ENCODE data around the gene YES1. TPM values are rescaled to one million over a fixed set of nuclear protein-coding genes. Genes with fewer than 3 reads are reported as not detected.
"Not testable (repeated sequence)": the region's sequence is repeated elsewhere in the genome, so short reads cannot be mapped to it uniquely, and the experiment has no call there.

YES1 gene
- total RNA-seq, 2 experiments from 2014 or later: 13.1 to 14.2 TPM

GRCh38 chr18:784470-785172, 27.4 kb downstream of the YES1 start:
- Mint-ChIP-seq H3K27me3 (no peaks in the 10 kb centered on the region), H3K9me3 (ENCODE audit: low read depth) (no peaks in the 10 kb centered on the region), H3K4me1 (peaks cover 44% of the 10 kb centered on the region), H3K4me3 (no peak overlapping the region), H3K36me3 (ENCODE audit: low read depth) (peaks cover 4% of the 10 kb centered on the region), H3K27ac (no peak overlapping the region)
- intact Hi-C loops (cut with DNase I, micrococcal nuclease): no loop called here
- CTCF ChIA-PET: interaction anchor here (0.6 to 1.0 kb wide), 4 partner anchors 12 to 369 kb away, joined by 3 to 5 read pairs (median 4); no protein-coding TSS in a partner anchor
- ATAC-seq (no peak), DNase-seq (no peak)
- POLR2A ChIA-PET: no interaction called here

GRCh38 chr18:778194-778927, 33.7 kb downstream of the YES1 start:
- Mint-ChIP-seq H3K9me3 (ENCODE audit: low read depth) (no peaks in the 10 kb centered on the region), H3K27me3 (no peaks in the 10 kb centered on the region), H3K36me3 (ENCODE audit: low read depth) (peaks cover 14% of the 10 kb centered on the region), H3K4me1 (peaks cover 29% of the 10 kb centered on the region), H3K4me3 (no peak overlapping the region), H3K27ac (no peak overlapping the region)
- DNase-seq: no peak
- intact Hi-C loops (cut with DNase I, micrococcal nuclease): no loop called here
- ChIA-PET POLR2A (no interaction called here), CTCF (interaction anchor here (0.9 kb wide), 1 partner anchor 52 kb away, joined by 3 read pairs; no protein-coding TSS in a partner anchor)
- ATAC-seq: no peak

DNA sequence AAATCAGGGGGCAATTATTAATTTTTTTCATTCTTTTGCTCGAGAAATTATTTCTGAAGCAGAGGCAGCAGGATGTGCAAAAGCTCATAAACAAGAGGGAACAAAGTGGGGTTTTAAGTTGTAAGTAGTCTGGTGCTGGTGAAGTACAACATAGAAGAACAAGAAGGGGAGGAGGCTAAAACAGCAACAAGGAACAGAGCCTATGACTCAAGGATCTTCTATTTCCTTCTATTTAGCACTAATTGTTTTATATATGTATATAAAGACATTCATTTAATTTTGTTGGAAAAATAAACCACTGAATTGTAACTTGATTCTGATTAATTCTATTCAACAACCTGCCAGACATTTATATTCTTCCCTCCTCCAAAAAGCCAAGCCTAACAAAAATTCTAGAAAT, 35.0 kb downstream of the YES1 start:
- H3K4me1 Mint-ChIP-seq: peaks cover 29% of the 10 kb centered on the region
- POLR2A ChIA-PET: no interaction called here
- no peaks in the 10 kb centered on the region for H3K9me3 Mint-ChIP-seq (ENCODE audit: low read depth)
- no peak for DNase-seq
- intact Hi-C loops (cut with DNase I, micrococcal nuclease): no loop called here
- H3K27ac Mint-ChIP-seq: peak overlapping the region; percentile 31
- CTCF ChIA-PET: interaction anchor here (0.6 to 1.5 kb wide), 2 partner anchors 13 to 62 kb away, joined by 4 to 6 read pairs; no protein-coding TSS in a partner anchor
- ATAC-seq: no peak
- H3K36me3 Mint-ChIP-seq (ENCODE audit: low read depth): peaks cover 12% of the 10 kb centered on the region
- H3K27me3 Mint-ChIP-seq: no peaks in the 10 kb centered on the region
- H3K4me3 Mint-ChIP-seq: no peak overlapping the region

DNA sequence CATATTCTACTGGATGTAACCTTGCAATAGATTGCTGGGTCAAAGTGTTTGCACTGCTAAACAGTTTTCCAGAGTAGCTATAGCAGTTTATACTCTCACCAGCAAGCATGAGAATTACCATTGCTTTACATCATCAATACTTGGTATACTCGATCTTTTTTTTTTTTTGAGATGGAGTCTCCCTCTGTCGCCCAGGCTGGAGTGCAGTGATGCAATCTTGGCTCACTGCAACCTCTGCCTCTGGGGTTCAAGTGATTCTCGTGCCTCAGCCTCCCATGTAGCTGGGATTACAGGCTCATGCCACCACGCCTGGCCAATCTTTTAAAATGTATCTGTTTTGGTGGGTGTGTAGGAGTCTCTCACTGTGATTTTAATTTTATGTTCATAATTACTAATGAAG, 36.0 kb downstream of the YES1 start:
- H3K27ac Mint-ChIP-seq; POLR2A ChIA-PET; DNase-seq; H3K9me3 Mint-ChIP-seq (ENCODE audit: low read depth); H3K27me3 Mint-ChIP-seq; H3K4me3 Mint-ChIP-seq; ATAC-seq; intact Hi-C loops (cut with DNase I, micrococcal nuclease): not testable (repeated sequence)
- CTCF ChIA-PET: interaction anchor here (1.9 kb wide), 1 partner anchor 54 kb away, joined by 4 read pairs; no protein-coding TSS in a partner anchor
- H3K36me3 Mint-ChIP-seq (ENCODE audit: low read depth): peaks cover 11% of the 10 kb centered on the region
- peaks cover 25% of the 10 kb centered on the region for H3K4me1 Mint-ChIP-seq

DNA sequence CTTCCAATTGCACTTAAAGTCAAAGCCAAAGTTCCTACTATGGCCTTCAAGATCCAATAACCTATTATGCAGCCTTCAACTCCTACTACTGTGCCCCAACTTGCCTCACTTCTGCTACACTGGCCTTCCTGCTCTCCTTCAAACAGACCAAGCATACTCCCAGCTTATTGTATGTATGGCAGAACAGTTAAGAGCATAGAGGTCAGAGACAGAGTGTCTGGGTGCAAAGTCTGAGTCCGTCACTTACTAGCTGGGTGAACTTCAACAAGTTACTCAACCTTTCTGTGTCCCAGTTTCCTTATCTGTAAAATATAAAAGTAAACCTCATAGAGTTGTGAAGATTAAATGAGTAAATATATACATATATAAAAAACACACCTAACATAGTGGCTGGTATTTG, 37.2 kb downstream of the YES1 start:
- H3K4me1 Mint-ChIP-seq: peaks cover 24% of the 10 kb centered on the region
- POLR2A ChIA-PET: no interaction called here
- no peaks in the 10 kb centered on the region for H3K27me3 Mint-ChIP-seq
- CTCF ChIA-PET: interaction anchor here (1.9 kb wide), 1 partner anchor 56 kb away, joined by 4 read pairs; no protein-coding TSS in a partner anchor
- intact Hi-C loops (cut with DNase I, micrococcal nuclease): no loop called here
- H3K27ac Mint-ChIP-seq: no peak overlapping the region
- ATAC-seq (no peak), DNase-seq (no peak)
- H3K4me3 Mint-ChIP-seq: no peak overlapping the region
- peaks cover 13% of the 10 kb centered on the region for H3K36me3 Mint-ChIP-seq (ENCODE audit: low read depth)
- H3K9me3 Mint-ChIP-seq (ENCODE audit: low read depth): no peaks in the 10 kb centered on the region

DNA sequence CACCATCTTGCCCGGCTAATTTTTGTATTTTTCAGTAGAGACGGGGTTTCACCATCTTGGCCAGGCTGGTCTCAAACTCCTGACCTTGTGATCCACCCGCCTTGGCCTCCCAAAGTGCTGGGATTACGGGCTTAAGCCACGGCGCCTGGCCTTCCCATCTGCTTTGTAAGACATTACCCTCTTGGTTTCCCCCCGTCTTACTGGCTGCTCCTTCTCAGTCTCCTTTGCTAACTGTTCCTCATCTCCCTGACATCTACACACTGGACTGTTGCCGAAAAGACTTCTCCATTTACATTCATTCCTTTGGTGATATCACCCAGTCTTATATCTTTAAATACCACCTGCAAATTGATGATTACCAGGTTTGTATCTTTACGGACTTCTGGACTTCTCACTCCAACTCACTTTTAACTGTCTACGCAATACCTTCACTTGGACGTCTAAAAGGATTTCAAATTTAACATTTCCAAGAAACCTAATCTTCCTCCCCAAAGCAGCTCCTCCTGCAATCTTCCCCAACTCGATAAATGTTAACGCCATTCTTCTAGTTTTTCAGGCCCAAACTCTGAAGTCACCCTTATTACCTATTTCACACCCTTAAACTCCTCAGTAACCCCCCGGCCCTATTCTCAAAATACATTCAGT, 37.9 kb downstream of the YES1 start:
- ChIA-PET CTCF (interaction anchor here (1.9 kb wide), 1 partner anchor 56 kb away, joined by 4 read pairs; no protein-coding TSS in a partner anchor), POLR2A (no interaction called here)
- Mint-ChIP-seq H3K27me3 (no peaks in the 10 kb centered on the region), H3K36me3 (ENCODE audit: low read depth) (peaks cover 13% of the 10 kb centered on the region), H3K9me3 (ENCODE audit: low read depth) (no peaks in the 10 kb centered on the region), H3K27ac (no peak overlapping the region), H3K4me3 (no peak overlapping the region), H3K4me1 (peaks cover 22% of the 10 kb centered on the region)
- intact Hi-C loops (cut with DNase I, micrococcal nuclease): no loop called here
- no peak for DNase-seq
- ATAC-seq: no peak

DNA sequence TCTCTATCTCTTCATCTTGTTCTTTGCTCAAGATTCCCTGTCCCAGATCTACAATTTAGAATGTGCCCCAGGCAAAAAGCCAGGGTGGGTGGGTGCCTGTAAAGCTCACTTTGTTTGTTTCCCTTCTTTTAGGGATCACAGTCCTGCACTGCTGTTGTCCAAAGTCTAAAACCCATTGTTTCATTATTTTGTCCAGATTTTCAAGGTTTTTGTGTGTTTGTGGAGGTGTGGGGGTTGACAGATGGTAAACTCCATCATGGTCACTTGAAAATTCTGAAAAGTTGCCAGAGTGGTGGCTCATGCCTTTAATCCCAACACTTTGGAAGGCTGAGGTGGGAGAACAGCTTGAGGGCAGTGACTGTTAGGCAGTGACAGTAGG, 41.5 kb downstream of the YES1 start:
- Mint-ChIP-seq H3K9me3 (ENCODE audit: low read depth) (no peaks in the 10 kb centered on the region), H3K4me1 (peaks cover 13% of the 10 kb centered on the region), H3K27ac (no peak overlapping the region), H3K27me3 (no peaks in the 10 kb centered on the region), H3K36me3 (ENCODE audit: low read depth) (peaks cover 7% of the 10 kb centered on the region), H3K4me3 (no peak overlapping the region)
- ATAC-seq (no peak), DNase-seq (no peak)
- intact Hi-C loops (cut with DNase I, micrococcal nuclease): no loop called here
- CTCF ChIA-PET: no interaction called here
- POLR2A ChIA-PET: no interaction called here

- Mint-ChIP-seq H3K27ac (no peak overlapping the region), H3K4me1 (peaks cover 11% of the 10 kb centered on the region), H3K27me3 (no peaks in the 10 kb centered on the region), H3K36me3 (ENCODE audit: low read depth) (peaks cover 5% of the 10 kb centered on the region), H3K4me3 (no peak overlapping the region), H3K9me3 (ENCODE audit: low read depth) (no peaks in the 10 kb centered on the region)
- no peak for DNase-seq
- ChIA-PET CTCF (interaction anchor here (1.5 kb wide), 1 partner anchor 63 kb away, joined by 3 read pairs; no protein-coding TSS in a partner anchor), POLR2A (no interaction called here)
- ATAC-seq: no peak
- intact Hi-C loops (cut with DNase I, micrococcal nuclease): no loop called here
Measured at GRCh38 chr18:767961-768360, 44.1 kb downstream of the YES1 start.

DNA sequence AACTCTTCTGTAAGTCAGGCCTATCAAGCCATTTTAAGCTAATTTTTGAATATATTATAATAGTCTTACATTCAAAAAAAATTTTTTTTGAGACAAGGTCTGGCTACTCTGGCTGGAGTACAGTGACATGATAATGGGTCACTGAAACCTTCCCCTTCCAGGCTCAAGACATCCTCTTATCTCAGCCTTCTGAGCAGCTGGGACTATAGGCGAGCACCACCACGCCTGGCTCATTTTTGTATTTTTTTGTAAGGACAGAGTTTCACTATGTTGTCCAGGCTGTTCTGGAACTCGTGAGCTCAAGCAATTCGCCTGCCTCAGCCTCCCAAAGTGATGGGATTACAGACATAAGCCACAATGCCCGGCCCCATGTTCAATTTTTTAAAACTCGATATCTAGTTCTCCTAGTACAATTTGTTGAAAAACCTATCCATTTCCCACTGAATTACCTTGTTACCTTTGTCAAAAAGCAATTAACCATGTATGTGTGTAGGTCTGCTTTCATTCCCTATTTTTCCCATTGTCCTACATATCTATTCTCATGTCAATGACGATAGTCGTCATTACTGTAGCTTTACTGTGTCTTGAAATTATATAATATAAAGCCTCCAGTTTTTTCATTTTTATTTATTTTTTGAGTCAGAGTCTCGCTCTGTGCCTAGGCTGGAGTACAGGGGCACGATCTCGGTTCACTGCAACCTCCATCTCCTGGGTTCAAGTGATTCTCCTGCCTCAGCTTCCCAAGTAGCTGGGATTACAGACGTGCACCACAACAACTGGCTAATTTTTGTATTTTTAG, 44.8 kb downstream of the YES1 start:
- H3K27ac Mint-ChIP-seq: no peak overlapping the region
- no peaks in the 10 kb centered on the region for H3K9me3 Mint-ChIP-seq (ENCODE audit: low read depth)
- intact Hi-C loops (cut with DNase I, micrococcal nuclease): no loop called here
- ChIA-PET CTCF (interaction anchor here (0.6 to 1.5 kb wide), 2 partner anchors 63 to 72 kb away, joined by 3 read pairs; no protein-coding TSS in a partner anchor), POLR2A (interaction anchor here (0.7 kb wide), 1 partner anchor 77 kb away, joined by 3 read pairs; no protein-coding TSS in a partner anchor)
- H3K27me3 Mint-ChIP-seq: no peaks in the 10 kb centered on the region
- DNase-seq (no peak), ATAC-seq (no peak)
- no peak overlapping the region for H3K4me3 Mint-ChIP-seq
- peaks cover 9% of the 10 kb centered on the region for H3K4me1 Mint-ChIP-seq
- H3K36me3 Mint-ChIP-seq (ENCODE audit: low read depth): peaks cover 5% of the 10 kb centered on the region

GRCh38 chr18:766550-766860, 45.5 kb downstream of the YES1 start:
- Mint-ChIP-seq H3K27ac (no peak overlapping the region), H3K4me3 (no peak overlapping the region), H3K4me1 (peaks cover 10% of the 10 kb centered on the region), H3K9me3 (ENCODE audit: low read depth) (no peaks in the 10 kb centered on the region), H3K36me3 (ENCODE audit: low read depth) (peaks cover 5% of the 10 kb centered on the region), H3K27me3 (no peaks in the 10 kb centered on the region)
- DNase-seq: no peak
- CTCF ChIA-PET: interaction anchor here (0.6 to 1.5 kb wide), 2 partner anchors 64 to 73 kb away, joined by 3 read pairs; no protein-coding TSS in a partner anchor
- POLR2A ChIA-PET: no interaction called here
- no peak for ATAC-seq
- intact Hi-C loops (cut with DNase I, micrococcal nuclease): no loop called here
